Thoracic aorta (tissue), 2 donors: ENCODE data around the gene KRT86. TPM values are rescaled to one million over a fixed set of nuclear protein-coding genes. Genes with fewer than 3 reads are reported as not detected.
"Not testable (repeated sequence)": the region's sequence is repeated elsewhere in the genome, so short reads cannot be mapped to it uniquely, and the experiment has no call there.

ENCODE experiments used
- ATAC-seq: fragments of 150-250 bp; one replicate; pipeline ENCODE4 v1.8.0; 2017; ENCODE audit warnings: low read depth; ENCODE audit not compliant: insufficient number of reproducible peaks, low FRiP score
- DNase-seq: peaks from one replicate; pipeline ENCODE4 v3.0.0-alpha.2; 2020; ENCODE audit warnings: low spot score
- H3K27ac ChIP-seq, 2 donors: fragments of 200-600 bp; sonication (generic); 1 replicate in 1 of 2; 2 replicates in 1 of 2; pipeline ENCODE4 v1.5.1; 2016; ENCODE audit warnings: mild to moderate bottlenecking in 2 of 2, moderate library complexity in 2 of 2
- H3K27me3 ChIP-seq: fragments of 200-600 bp; sonication (generic); replicated peaks from 2 replicates; pipeline ENCODE4 v1.6.0; 2016; ENCODE audit warnings: mild to moderate bottlenecking; ENCODE audit not compliant: insufficient read depth
- H3K36me3 ChIP-seq: fragments of 200-600 bp; sonication (generic); one replicate; pipeline ENCODE4 v1.5.1; 2016
- H3K4me1 ChIP-seq, 2 donors: fragments of 200-600 bp; sonication (generic); 1 replicate in 1 of 2; 2 replicates in 1 of 2; pipeline versions ENCODE4 v1.5.1 to v1.6.0; 2016; ENCODE audit warnings: low read depth in 2 of 2, mild to moderate bottlenecking in 1 of 2; ENCODE audit not compliant: control insufficient read depth in 1 of 2
- H3K4me3 ChIP-seq: fragments of 200-600 bp; sonication (generic); 2 replicates; pipeline ENCODE4 v1.5.1; 2016; ENCODE audit warnings: mild to moderate bottlenecking
- H3K9me3 ChIP-seq: fragments of 200-600 bp; sonication (generic); 2 replicates; pipeline ENCODE4 v1.5.1; 2016
- total RNA-seq, 2 donors: library from RNA; depleted of rRNA; stranded (reverse); fragments of >200 nt; gene quantifications; one replicate each; pipeline versions ENCODE4 v1.1.0 to v1.2.3, GENCODE V29; 2016
- TF ChIP-seq, protein P1 (sequence below): fragments of 200-600 bp; sonication (generic); IDR thresholded peaks from one replicate; pipeline ENCODE4 v1.5.1; 2019; ENCODE audit warnings: antibody characterized with exemption

The KRT86 gene
- total RNA-seq, 2 donors from 2014 or later = 9.3 TPM; not detected in 1

DNA sequence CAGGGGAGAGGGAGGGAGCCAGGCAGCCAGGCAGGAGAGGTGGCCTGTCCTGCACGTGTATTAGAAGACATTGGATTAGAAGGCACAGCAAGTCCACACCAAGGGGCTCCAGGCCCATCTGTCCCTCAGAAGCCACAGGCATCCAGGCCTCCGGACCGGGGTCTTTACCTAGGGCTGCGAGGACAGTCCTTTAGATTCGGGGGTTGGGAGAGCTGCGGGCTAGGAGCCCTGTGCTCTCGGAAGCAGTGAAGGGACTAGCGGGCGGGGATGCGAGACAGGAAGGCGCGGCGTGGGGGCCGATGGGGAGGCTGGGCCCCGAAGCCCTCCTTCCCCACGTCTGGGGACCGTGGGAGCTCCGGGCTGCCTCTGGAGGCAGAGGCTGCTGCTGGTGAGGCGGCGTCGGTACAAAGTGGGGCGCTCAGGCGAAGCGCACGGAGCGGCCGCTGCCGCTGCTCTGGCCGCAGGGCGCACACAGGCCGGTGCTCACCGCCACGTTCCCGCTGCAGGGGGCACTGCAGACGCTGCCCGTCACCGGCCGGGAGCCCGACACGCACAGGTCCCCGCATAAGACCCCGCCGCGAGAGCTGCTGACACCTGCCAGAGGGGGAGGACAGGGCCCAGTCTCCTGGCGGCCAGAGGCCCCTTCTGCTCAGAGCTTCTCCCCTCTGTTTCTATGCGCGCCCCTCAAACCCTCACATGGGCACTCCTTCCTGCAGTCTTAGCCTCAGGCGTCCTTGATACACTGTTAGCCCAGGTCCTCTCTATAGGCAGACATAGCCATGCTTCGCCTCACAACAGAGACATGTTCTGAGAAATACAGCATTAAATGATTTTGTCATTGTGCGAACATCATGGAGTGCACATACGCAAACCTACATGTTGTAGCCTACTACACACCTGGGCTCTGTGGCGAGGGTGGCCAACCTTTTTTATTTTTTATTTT lies 24.1 kb upstream of the KRT86 start:
- Histone ChIP-seq H3K27ac (peak overlapping the region; percentile 74 to 86), H3K36me3 (no peaks in the 10 kb centered on the region), H3K9me3 (no peaks in the 10 kb centered on the region), H3K4me3 (no peak overlapping the region), H3K4me1 (peaks cover 35 to 41% of the 10 kb centered on the region in 2 donors), H3K27me3 (no peaks in the 10 kb centered on the region)
- DNase-seq (no peak), ATAC-seq (no peak)
- TF ChIP-seq, protein P1, sequence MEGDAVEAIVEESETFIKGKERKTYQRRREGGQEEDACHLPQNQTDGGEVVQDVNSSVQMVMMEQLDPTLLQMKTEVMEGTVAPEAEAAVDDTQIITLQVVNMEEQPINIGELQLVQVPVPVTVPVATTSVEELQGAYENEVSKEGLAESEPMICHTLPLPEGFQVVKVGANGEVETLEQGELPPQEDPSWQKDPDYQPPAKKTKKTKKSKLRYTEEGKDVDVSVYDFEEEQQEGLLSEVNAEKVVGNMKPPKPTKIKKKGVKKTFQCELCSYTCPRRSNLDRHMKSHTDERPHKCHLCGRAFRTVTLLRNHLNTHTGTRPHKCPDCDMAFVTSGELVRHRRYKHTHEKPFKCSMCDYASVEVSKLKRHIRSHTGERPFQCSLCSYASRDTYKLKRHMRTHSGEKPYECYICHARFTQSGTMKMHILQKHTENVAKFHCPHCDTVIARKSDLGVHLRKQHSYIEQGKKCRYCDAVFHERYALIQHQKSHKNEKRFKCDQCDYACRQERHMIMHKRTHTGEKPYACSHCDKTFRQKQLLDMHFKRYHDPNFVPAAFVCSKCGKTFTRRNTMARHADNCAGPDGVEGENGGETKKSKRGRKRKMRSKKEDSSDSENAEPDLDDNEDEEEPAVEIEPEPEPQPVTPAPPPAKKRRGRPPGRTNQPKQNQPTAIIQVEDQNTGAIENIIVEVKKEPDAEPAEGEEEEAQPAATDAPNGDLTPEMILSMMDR = no peak

DNA sequence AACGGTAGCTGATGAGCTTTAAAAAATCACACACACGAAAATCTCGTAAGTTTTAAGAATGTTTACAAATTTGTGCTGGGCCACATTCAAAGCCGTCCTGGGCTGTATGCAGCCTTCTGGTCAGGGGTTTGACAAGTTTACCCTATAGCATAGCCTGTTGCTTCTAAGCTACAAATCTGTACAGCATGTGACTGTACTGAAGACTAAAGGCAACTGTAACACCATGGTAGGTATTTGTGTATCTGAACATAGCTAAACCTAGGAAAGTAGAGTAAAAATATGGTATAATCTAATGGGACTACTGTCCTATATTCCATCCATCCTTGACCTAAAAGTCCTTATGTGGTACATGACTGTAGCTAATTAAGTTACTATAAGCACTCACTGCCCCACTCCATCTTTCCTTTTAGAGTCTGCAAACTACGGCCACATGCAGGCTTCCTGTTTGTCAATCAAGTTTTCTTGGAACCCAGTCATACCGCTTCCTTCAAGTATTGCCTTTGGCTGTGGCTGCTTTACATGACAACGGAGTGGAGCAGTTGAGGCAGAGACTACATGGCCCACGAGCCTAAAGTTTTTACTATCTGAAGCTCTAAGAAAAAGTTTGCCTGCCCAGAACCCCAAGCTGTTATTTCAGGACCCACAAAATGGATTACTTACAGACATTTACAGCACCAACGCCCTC lies 22.9 kb upstream of the KRT86 start:
- DNase-seq (no peak), ATAC-seq (no peak)
- Histone ChIP-seq H3K27me3 (no peaks in the 10 kb centered on the region), H3K4me3 (no peak overlapping the region), H3K36me3 (no peaks in the 10 kb centered on the region), H3K9me3 (no peaks in the 10 kb centered on the region), H3K4me1 (peaks cover 31 to 36% of the 10 kb centered on the region in 2 donors), H3K27ac (no peak overlapping the region)
- TF ChIP-seq, protein P1 = no peak

DNA sequence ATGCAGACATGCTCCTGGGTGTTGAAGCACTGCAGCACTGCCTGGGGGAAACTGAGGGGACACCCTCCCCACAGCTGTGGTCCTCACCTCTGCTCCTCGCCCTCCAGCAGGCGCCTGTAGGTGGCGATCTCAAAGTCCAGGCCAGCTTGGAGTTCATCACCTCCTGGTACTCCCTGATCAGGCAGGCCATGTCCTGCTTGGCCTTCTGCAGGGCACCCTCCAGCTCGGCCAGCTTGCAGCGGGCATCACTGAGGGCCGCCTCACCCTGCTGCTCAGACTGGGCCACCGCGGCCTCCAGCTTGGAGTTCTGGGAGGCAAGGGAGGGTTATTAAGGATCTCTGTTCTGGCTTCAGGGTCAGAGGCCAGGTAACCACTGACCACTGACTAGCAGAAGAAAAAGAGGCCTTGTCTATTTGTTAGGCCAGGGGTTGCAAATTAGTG lies 22.2 kb upstream of the KRT86 start:
- not testable (repeated sequence) for H3K9me3 ChIP-seq, H3K36me3 ChIP-seq, H3K4me3 ChIP-seq, DNase-seq, H3K27me3 ChIP-seq, ATAC-seq, H3K27ac ChIP-seq
- peaks cover 27 to 29% of the 10 kb centered on the region in 2 donors for H3K4me1 ChIP-seq

DNA sequence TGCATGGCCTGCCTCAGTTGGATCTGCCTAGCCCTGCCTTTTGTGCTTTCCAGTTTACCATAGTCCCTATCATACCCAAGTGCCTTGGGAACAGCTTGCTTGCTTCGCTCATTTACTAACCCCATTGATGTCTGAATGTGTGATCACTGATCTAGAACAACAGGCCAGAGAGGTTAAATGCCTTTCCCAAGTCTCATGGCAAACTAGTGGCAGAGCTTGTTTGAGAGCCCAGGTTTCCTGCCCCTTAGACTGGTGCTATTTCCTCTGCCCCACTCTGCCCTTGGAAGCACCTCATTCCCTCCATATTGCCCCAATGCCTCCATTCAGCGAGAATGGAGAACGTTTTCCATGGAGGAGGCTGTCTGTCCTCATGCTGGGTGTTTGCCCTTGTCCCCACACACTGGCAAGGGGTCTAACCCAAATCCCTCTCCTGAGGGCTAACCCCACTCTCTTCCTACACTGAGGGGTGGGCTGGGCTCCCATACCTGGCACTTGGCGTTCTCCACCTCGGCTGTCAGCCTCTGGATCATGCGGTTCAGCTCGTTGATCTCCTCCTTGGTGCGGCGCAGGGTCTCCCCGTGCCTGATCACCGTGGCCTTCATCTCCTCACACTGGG lies 21.6 kb upstream of the KRT86 start:
- TF ChIP-seq, protein P1 = no peak
- H3K4me1 ChIP-seq = peaks cover 21 to 23% of the 10 kb centered on the region in 2 donors
- ATAC-seq (no peak), DNase-seq (no peak)
- H3K9me3 ChIP-seq = no peaks in the 10 kb centered on the region
- H3K27ac ChIP-seq = no peak overlapping the region
- no peak overlapping the region for H3K4me3 ChIP-seq
- H3K27me3 ChIP-seq = no peaks in the 10 kb centered on the region
- no peaks in the 10 kb centered on the region for H3K36me3 ChIP-seq

DNA sequence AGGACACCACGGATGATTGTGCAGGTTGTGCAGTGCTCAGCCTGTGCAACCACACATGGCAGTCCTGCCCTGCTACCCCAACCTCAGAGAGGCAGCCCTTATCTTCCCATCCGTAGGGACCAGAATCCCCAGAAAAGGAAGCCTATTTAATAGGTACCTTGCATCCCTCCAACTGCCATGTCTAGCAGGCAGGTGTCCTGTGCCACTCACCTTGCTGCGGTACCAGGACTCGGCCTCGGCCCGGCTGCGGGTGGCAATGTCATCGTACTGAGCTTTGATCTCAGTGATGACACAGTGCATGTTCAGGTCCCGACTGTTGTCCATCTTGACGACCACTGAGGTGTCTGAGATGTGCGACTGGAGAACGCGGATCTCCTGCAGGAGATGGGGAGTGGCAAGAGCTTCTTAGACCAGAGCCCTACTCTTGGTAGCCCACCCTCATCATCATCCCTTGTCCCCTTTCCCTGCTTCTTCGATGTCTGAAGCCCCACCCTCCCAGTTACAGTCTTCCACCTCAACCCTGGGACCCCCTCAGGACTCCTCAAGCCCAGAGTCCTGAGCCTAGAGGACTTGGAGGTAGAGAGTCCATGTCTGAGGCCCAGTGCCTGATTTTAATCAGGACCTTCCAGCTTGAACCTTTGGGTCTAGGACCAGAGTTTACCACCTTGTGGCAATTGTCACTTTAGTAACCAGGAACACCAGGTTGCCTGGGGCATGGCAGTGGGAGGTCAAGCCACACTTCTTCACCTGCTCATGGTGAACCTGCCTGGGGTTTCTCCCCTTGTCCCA lies 20.9 kb upstream of the KRT86 start:
- Histone ChIP-seq H3K9me3 (no peaks in the 10 kb centered on the region), H3K27me3 (no peaks in the 10 kb centered on the region), H3K4me3 (no peak overlapping the region), H3K4me1 (peaks cover 15 to 20% of the 10 kb centered on the region in 2 donors), H3K27ac (no peak overlapping the region), H3K36me3 (no peaks in the 10 kb centered on the region)
- TF ChIP-seq, protein P1 = no peak
- no peak for ATAC-seq
- DNase-seq = no peak
